BJ (cell line): ENCODE measurements around the gene TNFSF13. TPM values are rescaled to one million over a fixed set of nuclear protein-coding genes. Genes with fewer than 3 reads are reported as not detected.

Experiments used
- CTCF ChIA-PET: fragments of 350-600 bp; formaldehyde crosslinking; extraction: SDS; loops from one replicate; lab custom pipeline; 2021; ENCODE audit warnings: antibody characterized with exemption, inconsistent platforms; lab: Yijun Ruan, JAX
- POLR2A ChIA-PET: fragments of 300-600 bp; sonication (Branson Sonifier 250); formaldehyde crosslinking; extraction: SDS; loops from one replicate; lab custom pipeline; 2021; ENCODE audit warnings: antibody characterized with exemption; lab: Charles Lee
- DNase-seq: peaks from one replicate; pipeline ENCODE4 v3.0.0-alpha.2; 2011; ENCODE audit warnings: low read depth
- H3K27me3 ChIP-seq: 2 replicates; pipeline ENCODE4 v1.6.0; 2011; ENCODE audit warnings: low read length; ENCODE audit not compliant: control insufficient read depth, insufficient read depth
- H3K36me3 ChIP-seq: 2 replicates; pipeline ENCODE4 v1.5.1; 2011; ENCODE audit warnings: low read length; ENCODE audit not compliant: control insufficient read depth, insufficient read depth
- H3K4me3 ChIP-seq: 2 replicates; pipeline ENCODE4 v1.5.1; 2011; ENCODE audit warnings: low read depth, mild to moderate bottlenecking, control low read depth, low read length
- CTCF ChIP-seq: IDR thresholded peaks from 2 replicates; pipeline ENCODE4 v1.5.1; 2011; ENCODE audit warnings: low read depth, mild to moderate bottlenecking, control low read depth, inconsistent platforms, low read length, moderate library complexity; ENCODE audit not compliant: insufficient read depth
- polyA plus RNA-seq: library from polyadenylated mRNA; depleted of rRNA; stranded (reverse); fragments of >200 nt; gene quantifications from 2 replicates; pipeline ENCODE4 v1.2.3, GENCODE V29; 2011

Gene TNFSF13
- polyA plus RNA-seq, 1 experiment = 2.4 TPM

GRCh38 chr17:7569571-7569970 lies 11.0 kb downstream of the TNFSF13 start:
- POLR2A ChIA-PET = interaction anchor here (0.6 kb wide), 2 partner anchors 34 to 129 kb away, joined by 6 to 18 read pairs; no protein-coding TSS in a partner anchor
- TF ChIP-seq CTCF = no peak
- CTCF ChIA-PET = interaction anchor here (1.5 to 4.1 kb wide), 2 partner anchors 8 to 21 kb away, joined by 5 to 20 read pairs; partner anchors contain the start of genes SENP3 and SOX15
- peaks cover 32% of the 10 kb centered on the region for H3K36me3 ChIP-seq
- no peaks in the 10 kb centered on the region for H3K27me3 ChIP-seq
- no peak for DNase-seq
- no peak overlapping the region for H3K4me3 ChIP-seq

GRCh38 chr17:7570351-7570750 lies 11.8 kb downstream of the TNFSF13 start:
- ChIA-PET CTCF (interaction anchor here (0.6 to 4.1 kb wide), 6 partner anchors 9 to 214 kb away, joined by 3 to 20 read pairs (median 4); partner anchors contain the start of genes CD68, SENP3 and TMEM102), POLR2A (no interaction called here)
- H3K4me3 ChIP-seq = no peak overlapping the region
- no peaks in the 10 kb centered on the region for H3K27me3 ChIP-seq
- no peak for TF ChIP-seq CTCF
- no peak for DNase-seq
- H3K36me3 ChIP-seq = peaks cover 34% of the 10 kb centered on the region

GRCh38 chr17:7572338-7572587 lies 13.7 kb downstream of the TNFSF13 start:
- Histone ChIP-seq H3K36me3 (peaks cover 44% of the 10 kb centered on the region), H3K27me3 (no peaks in the 10 kb centered on the region), H3K4me3 (peak overlapping the region; percentile 50)
- no peak for TF ChIP-seq CTCF
- CTCF ChIA-PET = interaction anchor here (1.7 to 4.1 kb wide), 2 partner anchors 11 to 17 kb away, joined by 7 to 20 read pairs; partner anchors contain the start of gene SENP3
- POLR2A ChIA-PET = interaction anchor here (0.6 kb wide), 1 partner anchor 93 kb away, joined by 4 read pairs; no protein-coding TSS in a partner anchor
- DNase-seq = no peak

GRCh38 chr17:7572588-7573323 lies 14.2 kb downstream of the TNFSF13 start:
- H3K36me3 ChIP-seq = peaks cover 47% of the 10 kb centered on the region
- CTCF ChIA-PET = interaction anchor here (1.7 to 4.5 kb wide), 4 partner anchors 11 to 16 kb away, joined by 7 to 29 read pairs (median 14); partner anchors contain the start of genes MPDU1, SENP3 and SOX15

More at GRCh38 chr17:7572588-7573323, 14.2 kb downstream of the TNFSF13 start:
- Histone ChIP-seq H3K27me3 (no peaks in the 10 kb centered on the region), H3K4me3 (peak overlapping the region; percentile 100)
- DNase-seq = peak; percentile 97
- POLR2A ChIA-PET = interaction anchor here (0.6 to 1.8 kb wide), 4 partner anchors 11 to 93 kb away, joined by 3 to 16 read pairs (median 4); partner anchors contain the start of genes MPDU1 and POLR2A
- TF ChIP-seq CTCF = 0 out of 2 replicates have a peak, but pooled peaks have one; percentile 2
